ENCODE data around the gene ADAM23.

DNA sequence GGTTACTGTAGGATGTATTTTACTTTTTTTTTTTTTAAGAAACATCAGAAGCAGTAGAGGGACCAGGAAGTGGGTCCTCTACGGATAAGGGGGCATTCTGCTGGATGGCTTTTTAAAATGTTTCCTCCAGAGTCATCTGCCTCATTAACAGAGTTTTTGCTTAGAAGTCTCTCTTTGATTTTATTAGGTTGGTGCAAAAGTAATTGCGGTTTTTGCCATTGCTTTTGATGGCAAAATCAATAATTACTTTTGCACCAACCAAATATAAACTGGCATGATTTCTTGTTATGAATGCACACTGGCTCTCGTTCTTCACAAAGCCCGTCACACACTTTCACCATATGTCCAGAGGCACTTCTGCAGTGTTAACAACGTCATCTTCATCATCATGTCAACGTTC, 130.5 kb downstream of the ADAM23 start:
- TF ChIP-seq, protein P1, sequence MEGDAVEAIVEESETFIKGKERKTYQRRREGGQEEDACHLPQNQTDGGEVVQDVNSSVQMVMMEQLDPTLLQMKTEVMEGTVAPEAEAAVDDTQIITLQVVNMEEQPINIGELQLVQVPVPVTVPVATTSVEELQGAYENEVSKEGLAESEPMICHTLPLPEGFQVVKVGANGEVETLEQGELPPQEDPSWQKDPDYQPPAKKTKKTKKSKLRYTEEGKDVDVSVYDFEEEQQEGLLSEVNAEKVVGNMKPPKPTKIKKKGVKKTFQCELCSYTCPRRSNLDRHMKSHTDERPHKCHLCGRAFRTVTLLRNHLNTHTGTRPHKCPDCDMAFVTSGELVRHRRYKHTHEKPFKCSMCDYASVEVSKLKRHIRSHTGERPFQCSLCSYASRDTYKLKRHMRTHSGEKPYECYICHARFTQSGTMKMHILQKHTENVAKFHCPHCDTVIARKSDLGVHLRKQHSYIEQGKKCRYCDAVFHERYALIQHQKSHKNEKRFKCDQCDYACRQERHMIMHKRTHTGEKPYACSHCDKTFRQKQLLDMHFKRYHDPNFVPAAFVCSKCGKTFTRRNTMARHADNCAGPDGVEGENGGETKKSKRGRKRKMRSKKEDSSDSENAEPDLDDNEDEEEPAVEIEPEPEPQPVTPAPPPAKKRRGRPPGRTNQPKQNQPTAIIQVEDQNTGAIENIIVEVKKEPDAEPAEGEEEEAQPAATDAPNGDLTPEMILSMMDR (IDR thresholded peaks at IDR 0.05; ENCODE audit: low read depth, low read length, poor library complexity, severe bottlenecking): no peak
- no peak for TF ChIP-seq EZH2phosphoT487 (IDR thresholded peaks at IDR 0.05; ENCODE audit: borderline replicate concordance, low read length)
